Measurements from ENCODE around the gene SMIM27. TPM values are rescaled to one million over a fixed set of nuclear protein-coding genes. Genes with fewer than 3 reads are reported as not detected.
A peak's percentile ranks its signal among the peaks of the same experiment; 100 is the strongest.

SMIM27 gene
- total and polyA plus RNA-seq, 7 donors, result 4.5 to 21.6 (median 11.7) TPM

- 0 to 1% (median 0%) methylated on average over 63 to 75 of the region's 75 CpGs for WGBS, 3 donors
- peaks cover 0 to 18% of the 10 kb centered on the region in 2 donors for H3K36me3 ChIP-seq (ENCODE audit: insufficient read depth in 1 of 2, low read depth in 1 of 2)
- peak overlapping the region; percentile 95 for H3K27ac ChIP-seq
- peak; percentile 76 to 88 (median 84) for ATAC-seq
- peak overlapping the region; percentile 87 for H3K4me3 ChIP-seq
- intact Hi-C loops (cut with DNase I), result no loop called here
- DNase-seq, result peak; percentile 91 to 95
- H3K4me1 ChIP-seq, result peaks cover 23% of the 10 kb centered on the region
- H3K9me3 ChIP-seq, result no peaks in the 10 kb centered on the region
- no peaks in the 10 kb centered on the region for H3K27me3 ChIP-seq (ENCODE audit: insufficient read depth in 3 of 3, low read length in 2 of 3)
- no peak for TF ChIP-seq CTCF (IDR thresholded peaks at IDR 0.05)
Observed at GRCh38 chr9:32550562-32551275, 1.4 kb upstream of the SMIM27 start.

GRCh38 chr9:32551276-32552051, 663 bp upstream of the SMIM27 start:
- Histone ChIP-seq H3K4me1 (peaks cover 23% of the 10 kb centered on the region), H3K9me3 (no peaks in the 10 kb centered on the region), H3K4me3 (peak overlapping the region; percentile 87), H3K27me3 (ENCODE audit: insufficient read depth in 3 of 3, low read length in 2 of 3) (no peaks in the 10 kb centered on the region), H3K27ac (peak overlapping the region; percentile 95), H3K36me3 (ENCODE audit: insufficient read depth in 1 of 2, low read depth in 1 of 2) (peaks cover 0 to 18% of the 10 kb centered on the region in 2 donors)
- DNase-seq (peak in 1 of 2 donors; percentile 18), ATAC-seq (peak; percentile 11 to 40 (median 30))
- no peak for TF ChIP-seq CTCF (IDR thresholded peaks at IDR 0.05)
- 0 to 1% (median 0%) methylated on average over 36 of the region's 36 CpGs for WGBS, 3 donors
- intact Hi-C loops (cut with DNase I), result loop anchor here in 1 of 2 donors (2.0 kb wide), 1 partner anchor 19 kb away; no protein-coding TSS in a partner anchor

- H3K4me3 ChIP-seq, result no peak overlapping the region
- H3K27ac ChIP-seq, result no peak overlapping the region
- no peaks in the 10 kb centered on the region for H3K9me3 ChIP-seq
- intact Hi-C loops (cut with DNase I), result no loop called here
- peaks cover 22% of the 10 kb centered on the region for H3K4me1 ChIP-seq
- DNase-seq, result no peak
- TF ChIP-seq CTCF (IDR thresholded peaks at IDR 0.05), result no peak
- ATAC-seq, result no peak
- peaks cover 2 to 6% of the 10 kb centered on the region in 2 donors for H3K36me3 ChIP-seq (ENCODE audit: insufficient read depth in 1 of 2, low read depth in 1 of 2)
- 87 to 97% (median 89%) methylated on average over 2 of the region's 2 CpGs for WGBS, 3 donors
- H3K27me3 ChIP-seq (ENCODE audit: insufficient read depth in 3 of 3, low read length in 2 of 3), result no peaks in the 10 kb centered on the region
Observed at GRCh38 chr9:32554107-32554506, 2.0 kb downstream of the SMIM27 start.

GRCh38 chr9:32554591-32554990, 2.5 kb downstream of the SMIM27 start:
- H3K9me3 ChIP-seq, result no peaks in the 10 kb centered on the region
- no peak overlapping the region for H3K4me3 ChIP-seq
- no peaks in the 10 kb centered on the region for H3K27me3 ChIP-seq (ENCODE audit: insufficient read depth in 3 of 3, low read length in 2 of 3)
- intact Hi-C loops (cut with DNase I), result no loop called here
- DNase-seq, result no peak
- peaks cover 2 to 5% of the 10 kb centered on the region in 2 donors for H3K36me3 ChIP-seq (ENCODE audit: insufficient read depth in 1 of 2, low read depth in 1 of 2)
- ATAC-seq, result no peak
- TF ChIP-seq CTCF (IDR thresholded peaks at IDR 0.05), result no peak
- H3K4me1 ChIP-seq, result peaks cover 20% of the 10 kb centered on the region
- no peak overlapping the region for H3K27ac ChIP-seq
